22Rv1 (cell line): ENCODE measurements around the gene CD72.

Source experiments
- ZFX ChIP-seq: fragments of 450-650 bp; IDR thresholded peaks from 2 replicates; pipeline ENCODE4 v1.6.1; 2017; ENCODE audit warnings: antibody characterized with exemption, borderline replicate concordance
- TF ChIP-seq, protein P1 (sequence below): fragments of 450-650 bp; IDR thresholded peaks from 2 replicates; pipeline ENCODE4 v1.5.1; 2017; ENCODE audit warnings: mild to moderate bottlenecking

DNA sequence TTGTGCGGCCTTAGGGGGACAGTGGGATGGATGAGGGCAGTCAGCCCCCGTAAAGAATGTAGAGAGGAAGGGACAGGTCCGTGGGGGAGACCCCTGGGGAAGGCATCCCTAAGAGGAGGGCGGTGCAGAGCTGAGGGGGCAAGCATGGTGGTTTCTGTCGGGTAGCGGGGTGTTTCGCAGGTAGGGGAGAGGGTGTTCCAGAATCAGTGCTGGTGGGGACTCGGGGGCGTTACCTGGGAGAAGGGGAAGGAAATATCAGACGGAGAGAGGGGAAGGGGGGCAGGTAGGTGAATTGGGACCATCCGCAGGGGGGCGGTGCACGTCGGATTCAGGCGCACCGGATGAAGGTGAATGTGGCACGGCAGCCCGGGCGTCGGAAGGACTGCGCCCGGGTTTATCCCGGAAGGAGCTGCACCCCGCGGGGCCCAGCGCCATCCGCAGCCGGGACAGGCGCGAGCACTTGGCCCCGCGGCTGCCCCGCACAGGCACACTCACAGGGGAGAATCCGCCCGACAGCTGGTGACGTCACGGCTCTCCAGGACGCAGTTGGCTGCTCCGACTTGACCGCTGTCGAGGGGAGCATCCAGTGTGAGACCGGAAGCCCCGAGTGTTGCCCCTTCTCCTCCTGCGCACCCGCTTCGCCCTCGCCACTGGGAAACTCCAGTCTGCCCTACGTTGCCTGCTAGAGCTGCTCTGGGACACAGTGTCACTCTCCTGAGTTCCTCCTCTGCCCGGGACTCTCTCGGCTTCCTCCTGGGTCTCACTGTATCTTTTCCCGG, 1.3 kb downstream of the CD72 start:
- TF ChIP-seq, protein P1, sequence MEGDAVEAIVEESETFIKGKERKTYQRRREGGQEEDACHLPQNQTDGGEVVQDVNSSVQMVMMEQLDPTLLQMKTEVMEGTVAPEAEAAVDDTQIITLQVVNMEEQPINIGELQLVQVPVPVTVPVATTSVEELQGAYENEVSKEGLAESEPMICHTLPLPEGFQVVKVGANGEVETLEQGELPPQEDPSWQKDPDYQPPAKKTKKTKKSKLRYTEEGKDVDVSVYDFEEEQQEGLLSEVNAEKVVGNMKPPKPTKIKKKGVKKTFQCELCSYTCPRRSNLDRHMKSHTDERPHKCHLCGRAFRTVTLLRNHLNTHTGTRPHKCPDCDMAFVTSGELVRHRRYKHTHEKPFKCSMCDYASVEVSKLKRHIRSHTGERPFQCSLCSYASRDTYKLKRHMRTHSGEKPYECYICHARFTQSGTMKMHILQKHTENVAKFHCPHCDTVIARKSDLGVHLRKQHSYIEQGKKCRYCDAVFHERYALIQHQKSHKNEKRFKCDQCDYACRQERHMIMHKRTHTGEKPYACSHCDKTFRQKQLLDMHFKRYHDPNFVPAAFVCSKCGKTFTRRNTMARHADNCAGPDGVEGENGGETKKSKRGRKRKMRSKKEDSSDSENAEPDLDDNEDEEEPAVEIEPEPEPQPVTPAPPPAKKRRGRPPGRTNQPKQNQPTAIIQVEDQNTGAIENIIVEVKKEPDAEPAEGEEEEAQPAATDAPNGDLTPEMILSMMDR = peak; percentile 13; the same call in 1 of the 2 replicates
- no peak for TF ChIP-seq ZFX
